Measurements from ENCODE around the gene CNDP1.

DNA sequence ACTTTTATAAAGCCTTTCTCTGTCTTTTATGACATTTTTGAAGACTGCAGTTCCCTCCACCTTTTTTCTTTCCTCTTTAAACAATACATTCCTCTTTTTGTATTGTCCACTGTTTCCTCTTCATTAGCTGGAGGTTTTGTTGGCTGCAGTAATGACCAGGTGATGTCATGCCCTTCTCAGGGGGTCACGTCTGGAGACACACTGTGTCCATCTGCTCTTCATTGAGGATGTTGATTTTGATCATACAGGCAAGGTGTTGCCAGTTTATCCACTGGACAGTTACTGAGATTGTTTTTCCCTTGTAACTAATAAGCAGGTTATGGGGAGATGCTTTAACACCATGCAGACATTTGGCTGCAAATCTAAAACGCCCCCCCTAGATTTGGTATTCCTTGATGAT is 83.2 kb downstream of the CNDP1 start:
- TF ChIP-seq, protein P1, sequence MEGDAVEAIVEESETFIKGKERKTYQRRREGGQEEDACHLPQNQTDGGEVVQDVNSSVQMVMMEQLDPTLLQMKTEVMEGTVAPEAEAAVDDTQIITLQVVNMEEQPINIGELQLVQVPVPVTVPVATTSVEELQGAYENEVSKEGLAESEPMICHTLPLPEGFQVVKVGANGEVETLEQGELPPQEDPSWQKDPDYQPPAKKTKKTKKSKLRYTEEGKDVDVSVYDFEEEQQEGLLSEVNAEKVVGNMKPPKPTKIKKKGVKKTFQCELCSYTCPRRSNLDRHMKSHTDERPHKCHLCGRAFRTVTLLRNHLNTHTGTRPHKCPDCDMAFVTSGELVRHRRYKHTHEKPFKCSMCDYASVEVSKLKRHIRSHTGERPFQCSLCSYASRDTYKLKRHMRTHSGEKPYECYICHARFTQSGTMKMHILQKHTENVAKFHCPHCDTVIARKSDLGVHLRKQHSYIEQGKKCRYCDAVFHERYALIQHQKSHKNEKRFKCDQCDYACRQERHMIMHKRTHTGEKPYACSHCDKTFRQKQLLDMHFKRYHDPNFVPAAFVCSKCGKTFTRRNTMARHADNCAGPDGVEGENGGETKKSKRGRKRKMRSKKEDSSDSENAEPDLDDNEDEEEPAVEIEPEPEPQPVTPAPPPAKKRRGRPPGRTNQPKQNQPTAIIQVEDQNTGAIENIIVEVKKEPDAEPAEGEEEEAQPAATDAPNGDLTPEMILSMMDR (IDR thresholded peaks at IDR 0.05), result no peak
- TF ChIP-seq POLR2A (IDR thresholded peaks at IDR 0.05) (no peak), EP300 (IDR thresholded peaks at IDR 0.05) (no peak)
